GM18909 (cell line): ENCODE data around the gene PRODH2.

Experiments used
- ATAC-seq: cut with Tn5 transposase; IDR thresholded peaks from one replicate; pipeline ENCODE4 v1.9.1; 2021; ENCODE audit warnings: mild to moderate bottlenecking; ENCODE audit not compliant: unreplicated experiment, poor library complexity

PRODH2 gene

GRCh38 chr19:35812220-35813042 is at the start of gene PRODH2:
PRODH2 (minus strand) TSS chr19:35812845; CDS start chr19:35812805, 40 bp downstream.
- no peak for ATAC-seq

GRCh38 chr19:35861640-35862160 is 49.1 kb upstream of the PRODH2 start:
- no peak for ATAC-seq

GRCh38 chr19:35860818-35861639 is 48.4 kb upstream of the PRODH2 start:
- ATAC-seq: no peak

- ATAC-seq: no peak
These were observed 47.8 kb upstream of the PRODH2 start for GRCh38 chr19:35860436-35860817.

- no peak for ATAC-seq
These were observed 46.8 kb upstream of the PRODH2 start for GRCh38 chr19:35859414-35859813.

- no peak for ATAC-seq
These were observed 45.7 kb upstream of the PRODH2 start for GRCh38 chr19:35858311-35858710.

- ATAC-seq: no peak
These were observed 44.0 kb upstream of the PRODH2 start, which contains the start of gene KIRREL2 for GRCh38 chr19:35856546-35857149. KIRREL2 (plus strand) TSS chr19:35856911; CDS start chr19:35857120, 209 bp downstream.

- no peak for ATAC-seq
These were observed 40.6 kb upstream of the PRODH2 start for GRCh38 chr19:35853038-35853756.

GRCh38 chr19:35852029-35852780 is 39.6 kb upstream of the PRODH2 start, which contains the start of gene NPHS1:
NPHS1 (minus strand) TSS chr19:35852504; CDS start chr19:35851837, 667 bp downstream.
- no peak for ATAC-seq

- ATAC-seq: no peak
These were observed 38.8 kb upstream of the PRODH2 start for GRCh38 chr19:35851213-35852028.

- no peak for ATAC-seq
These were observed 36.4 kb upstream of the PRODH2 start for GRCh38 chr19:35848919-35849505.

- ATAC-seq: no peak
These were observed 35.8 kb upstream of the PRODH2 start for GRCh38 chr19:35848486-35848885.

- no peak for ATAC-seq
These were observed 35.3 kb upstream of the PRODH2 start for GRCh38 chr19:35847911-35848310.

GRCh38 chr19:35846038-35846668 is 33.5 kb upstream of the PRODH2 start:
- no peak for ATAC-seq

GRCh38 chr19:35845215-35846037 is 32.8 kb upstream of the PRODH2 start:
- ATAC-seq: no peak

- ATAC-seq: no peak
These were observed 32.0 kb upstream of the PRODH2 start for GRCh38 chr19:35844482-35845214.
